ENCODE data around the gene FAM76A.
"Not testable (repeated sequence)": the region's sequence is repeated elsewhere in the genome, so short reads cannot be mapped to it uniquely, and the experiment has no call there.

The FAM76A gene

DNA sequence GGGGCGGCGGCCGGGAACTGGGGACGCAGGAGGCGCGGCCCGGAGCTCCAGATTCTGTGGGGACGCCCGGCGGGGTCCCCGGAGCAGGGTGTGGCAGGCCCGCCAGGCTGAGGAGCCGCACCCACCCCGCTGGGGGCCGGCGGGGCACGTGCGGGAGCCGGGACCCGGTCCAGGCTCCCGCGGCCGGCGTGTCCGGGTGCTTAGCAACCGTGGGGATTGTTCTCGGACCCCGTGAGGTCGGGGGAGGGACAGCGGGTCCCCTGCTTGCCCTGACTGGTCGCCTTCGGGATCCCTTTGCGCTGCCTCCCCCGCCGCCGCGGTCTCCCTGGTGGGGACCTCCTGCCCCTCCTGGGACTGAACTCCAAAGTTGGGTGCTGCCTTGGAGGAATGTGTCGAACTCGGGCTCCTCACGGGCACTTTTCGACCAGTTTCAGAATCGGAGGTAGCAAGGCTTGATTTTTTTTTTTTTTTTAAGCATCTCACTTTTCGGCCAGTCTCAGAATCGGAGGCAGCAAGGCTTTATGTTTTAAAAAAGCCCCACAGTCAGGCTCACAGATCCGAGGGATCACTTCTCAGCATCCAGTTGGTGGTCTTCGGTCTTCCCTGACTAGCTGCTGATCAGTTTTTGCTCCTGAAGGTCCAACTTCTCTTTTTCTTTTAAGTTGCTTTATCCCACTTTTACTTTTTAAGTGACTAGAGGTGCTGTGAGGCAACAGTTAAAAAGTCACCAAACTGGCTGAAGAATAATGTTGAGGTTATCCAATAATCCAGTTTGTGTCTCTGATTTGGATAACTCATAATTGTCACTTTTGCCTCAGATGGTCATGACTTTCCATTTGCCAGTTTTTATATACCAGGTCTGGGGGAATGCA lies 648 bp downstream of the FAM76A start:
- DNase-seq = peak; percentile 25 to 48

DNA sequence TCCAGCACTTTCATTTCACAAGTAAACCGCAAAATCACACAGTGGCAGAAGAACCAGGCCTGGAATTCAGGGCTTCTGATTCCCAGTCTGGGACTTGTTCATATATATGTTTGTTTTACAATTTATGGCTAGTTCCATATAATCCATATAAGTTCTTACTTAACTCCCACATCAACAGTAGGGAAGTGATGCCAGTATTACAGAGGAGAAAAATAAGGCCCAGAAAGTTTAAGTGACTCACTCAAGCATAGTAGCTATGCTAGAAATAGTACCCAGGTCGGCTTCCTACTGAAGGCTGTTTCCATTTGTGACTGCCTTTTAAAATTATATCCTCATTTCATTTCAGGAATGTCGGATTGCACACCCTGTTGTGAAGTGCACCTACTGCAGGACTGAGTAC lies 1.4 kb downstream of the FAM76A start:
- peak in 1 of 2 experiments; percentile 8 for DNase-seq

DNA sequence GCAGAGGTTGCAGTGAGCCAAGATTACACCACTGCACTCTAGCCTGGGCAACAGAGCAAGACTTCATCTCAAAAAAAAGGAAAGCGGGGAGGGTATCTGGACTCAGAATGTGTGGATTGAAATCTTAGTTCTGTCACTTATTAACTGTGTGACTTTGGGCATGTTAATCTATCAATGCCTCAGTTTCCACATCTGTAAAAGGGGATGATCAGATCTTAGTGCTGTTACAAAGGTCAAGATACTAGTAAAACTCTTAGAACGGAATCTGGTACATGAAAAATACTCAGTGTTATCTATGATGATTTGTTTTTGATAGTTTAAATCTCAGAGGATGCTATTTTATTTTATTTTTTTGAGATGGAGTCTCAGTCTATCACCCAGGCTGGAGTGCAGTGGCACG lies 10.5 kb downstream of the FAM76A start:
- DNase-seq = no peak

DNA sequence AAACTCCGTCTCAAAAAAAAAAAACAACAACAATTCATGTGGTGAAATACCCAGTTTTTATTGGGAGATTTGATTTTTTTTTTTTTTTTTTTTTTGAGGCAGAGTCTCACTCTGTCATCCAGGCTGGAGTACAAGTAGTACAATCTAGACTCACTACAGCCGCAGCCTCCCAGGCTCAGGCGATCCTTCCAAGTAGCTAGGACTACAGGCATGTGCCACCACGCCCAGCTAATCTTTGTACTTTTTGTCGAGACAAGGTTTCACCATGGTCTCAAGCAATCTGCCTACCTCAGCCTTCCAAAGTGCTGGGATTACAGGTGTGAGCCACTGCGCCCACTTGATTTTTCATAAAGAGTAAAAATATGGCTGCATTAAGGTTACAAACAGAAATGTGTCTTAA lies 15.4 kb downstream of the FAM76A start:
- no peak for DNase-seq

DNA sequence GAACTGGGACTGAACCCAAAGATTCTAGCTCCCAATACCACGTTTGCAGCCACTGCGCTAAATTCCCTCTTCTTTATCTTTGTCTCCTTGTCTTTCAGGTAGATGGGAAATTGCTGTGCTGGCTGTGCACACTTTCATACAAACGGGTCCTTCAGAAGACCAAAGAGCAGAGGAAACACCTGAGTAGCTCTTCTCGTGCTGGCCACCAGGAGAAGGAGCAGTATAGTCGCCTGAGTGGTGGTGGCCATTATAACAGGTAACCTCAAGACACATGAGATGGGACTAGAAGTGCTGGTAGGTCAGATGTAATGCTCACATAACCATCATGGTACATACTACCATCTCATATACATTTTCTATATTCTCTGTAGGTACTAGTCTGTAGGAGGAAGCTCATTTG lies 18.8 kb downstream of the FAM76A start:
- DNase-seq = no peak

DNA sequence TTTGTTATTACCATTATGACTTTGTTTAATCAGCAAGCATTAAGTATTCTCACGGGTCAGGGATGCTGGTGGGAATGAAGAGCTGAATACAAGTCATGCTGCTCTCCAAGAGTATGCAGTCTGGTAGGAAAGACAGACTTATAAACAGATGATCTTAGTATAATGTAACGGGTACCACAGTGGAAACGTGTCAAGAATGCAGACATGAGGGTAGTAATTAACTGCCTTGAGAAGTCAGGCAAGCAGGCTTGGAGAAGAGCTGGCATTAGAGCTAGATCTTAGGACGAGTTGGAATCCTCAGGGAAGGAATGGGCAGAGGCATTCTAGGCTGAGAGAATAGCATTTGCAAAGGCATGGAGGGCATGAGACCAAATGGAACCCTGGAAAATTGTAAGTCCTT lies 19.7 kb downstream of the FAM76A start:
- DNase-seq = no peak

DNA sequence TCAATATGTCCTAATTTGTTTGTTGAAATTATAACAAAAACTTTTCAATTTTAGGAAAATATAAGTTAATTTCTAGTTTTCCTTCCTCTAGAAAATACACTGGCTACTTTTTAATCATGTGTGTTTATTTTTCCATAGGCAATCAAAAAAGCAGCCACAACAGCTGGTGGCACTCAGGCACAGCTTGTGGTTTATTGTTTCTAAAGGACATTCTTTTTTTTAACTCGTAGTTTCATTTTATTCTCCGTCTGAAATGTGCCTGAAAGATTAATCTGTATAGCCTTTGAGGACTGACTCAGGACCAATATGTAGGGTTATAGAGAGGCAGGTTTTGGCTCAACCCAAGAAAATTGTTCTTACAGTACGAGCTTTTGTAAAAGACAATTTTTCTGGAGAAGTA lies 26.6 kb downstream of the FAM76A start:
- no peak for DNase-seq

DNA sequence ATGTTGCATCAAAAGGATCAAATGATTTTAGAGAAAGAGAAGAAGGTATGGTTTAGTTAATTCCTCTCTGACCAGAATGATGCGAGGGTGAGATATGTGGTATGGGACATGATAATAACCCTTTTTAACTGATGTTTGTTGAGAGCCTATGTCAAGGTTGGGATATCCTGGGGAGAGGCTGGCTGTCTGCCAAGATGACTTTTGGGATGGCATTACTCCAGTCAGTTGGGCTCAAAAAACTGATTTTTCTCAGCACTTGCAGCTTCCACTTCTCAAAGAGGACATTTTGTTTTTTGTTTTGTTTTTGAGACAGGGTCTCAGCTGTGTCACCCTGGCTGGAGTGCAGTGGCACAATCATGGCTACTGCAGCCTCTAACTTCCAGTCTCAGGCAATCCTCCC lies 29.5 kb downstream of the FAM76A start:
- no peak for DNase-seq

DNA sequence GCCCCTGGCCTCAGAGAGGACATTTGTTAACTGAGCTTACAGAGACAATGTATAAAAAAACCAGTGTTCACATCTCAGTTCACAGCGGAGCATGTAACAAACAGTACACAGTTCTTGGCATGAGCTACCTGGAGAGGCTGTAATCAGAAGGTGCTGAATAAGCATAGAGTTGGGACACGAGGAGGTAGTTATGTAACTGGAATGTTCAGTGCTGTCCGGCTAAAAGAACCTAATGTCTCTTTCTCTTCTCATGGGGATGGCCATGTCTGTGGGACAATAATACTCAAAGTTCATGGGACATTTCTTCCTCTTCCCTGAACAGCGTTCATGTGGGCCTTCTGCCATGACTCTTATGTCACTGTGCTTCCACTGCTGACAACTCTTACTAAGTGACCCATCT lies 30.1 kb downstream of the FAM76A start:
- no peak for DNase-seq

DNA sequence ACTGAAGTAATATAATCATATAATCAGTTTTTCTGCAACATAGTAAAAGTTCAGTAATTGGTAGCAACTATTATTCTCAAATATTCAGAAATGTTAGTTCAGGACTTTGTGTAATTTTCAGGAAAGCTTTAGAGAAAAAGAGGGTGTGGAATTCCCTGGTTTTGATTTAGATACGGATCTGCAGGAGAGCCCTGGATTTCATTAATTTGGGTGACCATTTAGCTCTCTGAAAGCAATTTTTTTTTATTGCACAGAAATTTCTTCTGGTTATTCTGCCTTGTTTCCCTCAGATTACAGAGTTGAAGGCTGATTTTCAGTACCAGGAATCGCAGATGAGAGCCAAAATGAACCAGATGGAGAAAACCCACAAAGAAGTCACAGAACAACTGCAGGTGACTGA lies 33.5 kb downstream of the FAM76A start:
- DNase-seq = no peak

DNA sequence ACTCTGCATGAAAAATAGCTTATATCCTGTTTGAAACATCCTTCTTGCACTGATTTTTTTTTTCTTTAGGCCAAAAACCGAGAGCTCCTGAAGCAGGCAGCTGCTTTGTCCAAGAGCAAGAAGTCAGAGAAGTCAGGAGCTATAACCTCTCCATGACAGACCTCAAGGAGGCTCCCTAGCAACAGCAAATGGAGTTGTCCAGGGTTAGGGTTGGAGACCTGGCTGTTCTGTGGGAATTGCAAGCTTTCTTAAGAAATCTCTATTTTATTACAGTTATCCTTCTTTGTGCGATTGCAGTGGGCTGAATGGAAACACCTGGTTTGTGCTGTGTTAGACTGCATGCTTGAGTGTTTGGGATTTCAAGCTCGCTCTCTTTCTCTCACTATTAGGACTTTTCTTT lies 34.7 kb downstream of the FAM76A start:
- no peak for DNase-seq

DNA sequence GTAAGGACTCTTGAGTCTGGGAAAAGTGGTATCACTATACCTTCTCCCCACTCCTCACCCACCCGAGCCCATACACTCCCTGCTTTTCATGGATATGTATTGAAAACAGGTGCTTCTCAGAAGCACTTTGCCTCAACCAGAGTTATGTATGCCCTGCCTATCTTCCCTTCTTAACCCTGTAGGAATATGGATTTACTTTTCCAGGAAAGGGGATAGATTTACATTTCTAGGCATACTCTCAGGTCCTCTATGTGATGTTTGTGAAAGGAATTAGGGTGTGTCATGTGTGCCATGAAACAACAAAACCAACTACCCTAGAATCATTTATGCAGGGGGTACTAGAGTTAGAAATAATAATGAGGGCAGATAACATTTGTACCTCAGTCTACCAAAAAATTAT lies 36.3 kb downstream of the FAM76A start:
- no peak for DNase-seq

DNA sequence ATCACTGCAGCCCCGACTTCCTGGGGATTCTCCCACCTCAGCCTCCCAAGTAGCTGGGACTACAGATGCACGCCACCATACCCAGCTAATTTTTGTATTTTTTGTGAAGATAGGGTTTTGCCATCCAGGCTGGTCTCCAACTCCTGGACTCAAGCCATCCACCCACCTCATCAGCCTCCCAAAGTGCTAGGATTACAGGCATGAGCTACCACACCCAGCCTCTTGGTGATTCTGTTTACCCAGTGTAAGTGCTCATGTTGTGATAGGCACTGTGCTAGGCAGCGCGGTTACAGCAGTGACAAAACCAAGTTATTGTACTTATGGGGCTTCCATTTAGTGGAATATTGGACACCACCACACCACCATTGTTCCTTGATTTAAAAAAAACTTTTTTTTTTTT lies 37.6 kb downstream of the FAM76A start:
- DNase-seq = no peak

DNA sequence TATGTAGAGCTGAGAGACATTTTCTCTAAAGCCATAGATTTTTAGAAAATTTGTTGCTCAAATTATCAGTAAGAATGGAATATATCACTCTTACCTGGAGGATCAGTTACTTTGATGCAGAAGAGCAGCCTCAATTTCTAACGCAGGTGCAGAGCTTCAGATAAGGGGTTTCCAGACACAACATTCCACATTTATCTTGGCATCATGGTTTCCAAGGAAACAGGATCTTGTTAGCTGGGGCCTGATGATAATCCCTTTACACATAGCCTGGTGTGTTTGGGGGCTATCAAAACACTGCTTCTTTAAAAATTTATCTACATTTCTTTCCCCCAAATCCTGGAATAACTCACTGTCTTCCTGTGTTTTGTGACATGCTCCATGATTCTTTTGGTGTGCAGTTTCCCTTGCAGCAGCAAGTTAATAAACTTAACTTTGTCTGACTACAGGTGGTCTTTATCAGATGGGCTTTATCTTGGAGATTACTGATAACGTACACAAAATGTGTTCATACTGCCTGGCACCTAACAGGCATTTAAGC lies 44.6 kb downstream of the FAM76A start:
- DNase-seq = no peak

DNA sequence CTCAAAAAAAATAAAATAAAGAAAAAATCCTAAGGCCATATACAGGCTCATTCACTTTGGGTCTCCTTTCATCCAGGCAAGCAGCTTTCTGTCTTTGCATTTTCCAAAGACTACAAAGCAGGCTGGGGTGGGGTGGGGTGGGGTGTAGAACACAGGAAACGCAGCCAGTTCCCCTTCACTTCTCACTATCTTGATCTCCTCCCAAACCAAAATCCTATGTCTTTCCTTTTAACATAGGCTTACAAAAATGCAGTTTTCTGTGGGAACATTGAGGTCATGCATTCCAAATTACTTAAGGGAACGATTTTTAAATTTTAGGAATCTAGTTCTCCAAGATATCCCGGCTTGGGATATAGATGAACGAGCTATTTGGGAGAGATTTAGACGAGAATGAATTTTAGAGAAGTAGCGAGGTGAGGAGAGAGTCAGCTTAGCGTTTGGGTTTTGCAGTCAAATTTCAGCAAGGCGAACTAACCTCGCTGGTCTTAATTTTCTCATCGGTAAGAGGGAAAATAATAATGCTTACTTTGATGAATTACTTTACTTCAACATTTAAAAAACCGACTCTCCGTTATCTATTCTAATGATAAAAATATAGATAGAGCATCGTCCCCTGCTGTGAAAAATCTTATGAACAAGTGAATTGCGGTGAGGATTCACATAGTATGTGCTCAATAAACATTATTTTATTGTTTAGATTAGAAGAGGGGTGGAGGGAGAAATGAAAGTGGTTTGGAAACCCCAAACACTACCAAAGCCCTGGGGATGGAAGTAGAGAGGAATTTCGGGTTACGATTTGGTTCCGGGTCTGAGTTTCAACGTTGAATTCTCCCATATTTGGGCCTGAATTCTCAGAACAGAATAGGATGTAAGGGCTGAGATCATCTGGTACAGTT lies 46.5 kb downstream of the FAM76A start:
- no peak for DNase-seq

DNA sequence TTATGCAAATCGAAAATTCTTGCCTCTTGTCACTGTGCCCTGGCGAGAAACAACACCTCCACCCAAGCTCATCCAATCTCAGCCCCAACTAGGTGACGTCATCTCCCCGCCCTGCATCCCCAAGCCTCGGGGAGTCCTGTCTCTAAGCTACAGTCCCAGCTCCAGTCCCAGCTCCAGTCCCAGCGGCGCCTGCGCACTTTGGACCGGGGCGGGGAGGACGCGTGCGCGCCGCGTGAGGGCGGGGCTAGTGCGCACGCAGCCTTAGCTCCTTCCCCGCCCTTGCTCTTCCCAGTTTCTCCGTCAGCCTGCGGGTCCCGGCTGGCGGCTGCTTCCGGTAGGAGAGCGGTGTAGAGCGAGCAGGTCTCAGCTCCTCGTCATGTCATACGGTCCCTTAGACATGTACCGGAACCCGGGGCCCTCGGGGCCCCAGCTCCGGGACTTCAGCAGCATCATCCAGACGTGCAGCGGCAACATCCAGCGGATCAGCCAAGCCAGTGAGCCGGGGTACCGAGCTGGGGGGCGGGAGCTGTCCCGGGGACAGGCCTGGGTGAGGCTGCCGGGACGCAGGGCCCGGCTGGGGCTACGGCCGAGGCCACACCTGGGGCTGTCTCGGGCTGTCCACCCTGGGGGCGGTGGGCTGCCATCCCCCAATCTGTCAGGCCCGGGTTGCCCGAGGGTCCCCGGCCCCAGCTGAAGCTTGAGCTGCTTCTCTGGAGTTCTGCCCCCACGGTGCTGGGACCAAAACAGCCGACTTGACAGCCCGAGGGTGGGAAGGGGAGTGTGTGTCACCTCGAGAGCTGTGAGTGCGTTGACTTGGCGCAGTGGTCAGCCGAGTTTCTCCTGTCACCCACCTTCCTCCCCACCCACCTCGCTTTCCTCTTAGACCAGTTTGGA lies 47.4 kb downstream of the FAM76A start, which contains the start of gene STX12:
Gene STX12, plus strand, starts transcription at position 288 of the 894 bp plus-strand sequence. Its CDS starts 89 bp downstream, at position 377.
- peak; percentile 95 for DNase-seq

DNA sequence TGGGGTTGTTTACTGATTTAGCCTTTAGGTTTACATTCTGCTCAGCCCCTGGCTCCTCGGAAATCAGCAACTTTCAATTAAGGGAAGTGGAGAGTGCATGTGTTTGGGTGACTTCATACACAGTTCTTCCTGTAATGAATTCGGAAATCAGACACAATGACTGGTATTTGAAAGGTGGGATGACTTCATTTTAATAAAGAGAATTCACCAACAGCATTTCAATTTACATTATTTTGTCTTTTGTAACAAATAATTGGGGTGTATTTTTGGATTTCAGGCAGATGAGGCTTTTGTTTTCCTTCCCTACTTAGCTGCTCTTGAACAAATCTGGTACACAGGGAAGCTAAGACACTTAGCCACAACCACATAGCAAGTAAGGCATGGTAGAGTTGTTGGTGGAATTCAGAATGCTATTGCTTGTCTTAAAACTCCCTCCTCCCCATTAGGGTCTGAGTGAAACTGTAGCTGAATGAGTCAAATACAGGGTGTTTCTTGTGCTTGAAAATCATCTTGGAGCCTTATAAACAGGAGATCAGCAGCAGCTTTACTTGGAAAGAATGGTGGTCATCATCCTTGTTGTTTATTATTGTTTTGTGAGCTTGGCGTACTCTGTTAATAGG lies 48.2 kb downstream of the FAM76A start:
- DNase-seq = peak; percentile 30 to 63

DNA sequence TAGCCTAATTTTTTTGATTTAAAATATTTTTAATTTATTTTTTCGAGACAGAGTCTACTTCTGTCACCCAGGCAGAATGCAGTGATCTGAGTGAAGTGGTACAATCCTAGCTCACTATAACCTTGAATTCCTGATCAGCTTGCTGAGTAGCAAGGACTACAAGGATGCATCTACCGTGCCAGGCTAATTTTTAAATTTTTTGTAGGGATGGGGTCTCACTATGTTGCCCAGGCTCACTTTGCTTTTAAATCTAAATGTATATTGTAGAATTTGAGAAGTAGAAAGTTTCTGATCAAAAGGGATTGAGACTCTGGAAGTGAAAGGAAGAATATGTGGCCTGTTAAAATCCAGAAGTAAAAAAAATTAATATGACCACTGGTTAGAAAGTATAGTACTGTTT lies 48.9 kb downstream of the FAM76A start:
- DNase-seq = no peak

DNA sequence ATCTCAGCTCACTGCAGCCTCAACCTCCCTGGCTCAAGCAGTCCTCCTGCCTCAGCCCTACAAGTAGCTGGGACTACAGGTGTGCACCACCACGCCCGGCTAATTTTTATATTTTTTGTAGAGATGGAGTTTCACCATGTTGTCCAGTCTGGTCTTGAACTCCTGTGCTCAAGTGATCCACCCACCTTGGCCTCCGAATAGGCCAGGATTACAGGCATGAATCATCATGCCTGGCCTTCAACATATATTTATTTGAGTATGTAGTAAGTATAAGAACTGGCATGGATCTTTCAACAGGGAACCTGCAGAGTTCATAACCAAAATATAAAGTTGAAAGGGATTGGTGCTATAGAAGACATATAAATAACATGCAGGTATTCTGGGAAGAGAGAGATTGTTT lies 49.6 kb downstream of the FAM76A start:
- DNase-seq = not testable (repeated sequence)

DNA sequence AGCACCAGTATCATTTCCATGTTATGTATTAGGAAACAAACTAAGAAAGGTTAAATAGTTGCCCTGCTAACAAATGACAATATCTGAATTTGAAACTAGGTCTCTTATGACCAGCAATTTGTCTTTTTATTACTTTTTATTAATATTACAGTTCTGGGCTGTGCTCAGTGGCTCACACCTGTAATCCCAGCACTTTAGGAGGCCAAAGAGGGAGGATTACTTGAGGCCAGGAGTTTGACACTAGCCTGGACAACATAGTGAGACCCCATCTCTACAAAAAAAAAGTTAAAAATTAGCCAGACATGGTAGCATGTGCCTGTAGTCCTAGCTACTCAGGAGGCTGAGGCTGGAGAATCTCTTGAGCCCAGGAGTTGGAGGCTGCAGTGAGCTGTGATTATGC lies 50.5 kb downstream of the FAM76A start:
- DNase-seq = not testable (repeated sequence)

DNA sequence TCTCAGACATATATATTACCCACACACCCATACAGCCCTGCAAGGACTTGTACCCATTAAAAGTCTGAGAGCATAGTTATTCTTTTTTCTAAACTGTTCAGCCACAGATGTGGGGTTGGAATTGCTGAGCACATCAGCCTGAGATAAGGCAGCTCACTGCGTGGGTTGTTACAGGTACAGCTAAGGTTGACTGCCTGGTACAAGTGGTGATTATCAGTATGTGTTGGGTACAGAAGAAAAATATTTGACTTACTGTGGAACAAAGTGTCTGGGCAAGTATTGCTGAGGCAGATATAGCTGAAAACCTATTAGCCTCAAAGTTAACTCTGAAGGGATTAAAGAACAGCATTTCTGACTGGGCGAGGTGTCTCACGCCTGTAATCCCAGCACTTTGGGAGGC lies 52.3 kb downstream of the FAM76A start:
- DNase-seq = no peak

DNA sequence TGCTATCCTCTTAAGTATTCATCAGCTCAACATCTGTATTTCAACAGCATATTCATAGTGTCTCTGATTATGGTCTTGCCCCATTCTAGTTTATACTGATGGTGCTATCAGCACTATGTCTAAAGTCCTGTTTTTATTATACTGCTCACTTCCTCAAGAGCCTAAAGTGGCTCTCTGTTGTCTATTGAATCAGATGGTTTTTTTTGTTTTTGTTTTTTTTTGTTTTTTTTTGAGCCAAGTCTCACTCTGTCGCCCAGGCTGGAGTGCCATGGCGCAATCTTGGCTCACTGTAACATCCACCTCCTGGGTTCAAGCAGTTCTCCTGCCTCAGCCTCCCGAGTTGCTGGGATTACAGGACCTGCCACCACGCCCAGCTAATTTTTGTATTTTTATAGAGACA lies 53.4 kb downstream of the FAM76A start:
- DNase-seq = no peak
